GM19372 (cell line): Measurements from ENCODE around the gene GUCY1A1.

Experiments
- ATAC-seq: cut with Tn5 transposase; IDR thresholded peaks from one replicate; pipeline ENCODE4 v1.9.1; 2021; ENCODE audit warnings: mild to moderate bottlenecking, low read depth, moderate library complexity; ENCODE audit not compliant: unreplicated experiment

GUCY1A1 gene

DNA sequence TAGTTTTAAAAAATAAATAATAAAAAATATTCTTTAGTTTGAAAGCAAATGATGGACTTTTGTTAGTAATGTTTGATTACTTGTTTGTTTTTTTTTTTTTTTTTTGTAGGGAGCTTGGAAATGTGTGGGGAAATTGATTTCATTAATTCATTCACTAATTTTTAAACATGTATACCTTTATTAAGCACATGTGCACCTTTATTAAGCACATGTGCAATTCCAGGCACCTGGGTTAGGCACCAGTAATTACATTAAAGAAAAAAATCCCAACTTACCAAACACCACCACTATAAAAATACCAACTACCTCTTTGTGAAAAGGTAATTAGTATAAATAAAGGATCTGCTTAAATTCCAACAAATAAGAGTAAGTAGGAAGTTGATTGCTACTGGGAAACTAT, 101.7 kb downstream of the GUCY1A1 start:
- ATAC-seq = no peak

DNA sequence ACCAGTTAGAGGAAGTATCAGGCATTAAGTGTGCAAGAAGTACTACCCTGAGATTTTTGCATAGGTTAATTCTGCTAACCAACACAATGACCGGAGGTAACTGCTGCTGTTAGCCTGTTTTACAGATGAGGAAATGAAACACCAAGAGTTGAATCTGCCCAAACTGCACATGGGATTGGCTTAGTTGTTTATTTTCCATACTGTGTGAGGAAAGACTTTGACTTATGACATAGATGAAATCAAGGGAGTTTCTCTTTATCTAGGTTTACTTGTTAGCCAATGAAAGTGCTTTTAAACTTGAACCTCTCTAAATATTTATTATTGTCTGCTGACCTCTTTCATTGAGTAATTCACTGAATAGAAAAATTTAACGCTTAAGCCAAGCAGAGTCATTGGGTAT, 102.4 kb downstream of the GUCY1A1 start:
- ATAC-seq = no peak

DNA sequence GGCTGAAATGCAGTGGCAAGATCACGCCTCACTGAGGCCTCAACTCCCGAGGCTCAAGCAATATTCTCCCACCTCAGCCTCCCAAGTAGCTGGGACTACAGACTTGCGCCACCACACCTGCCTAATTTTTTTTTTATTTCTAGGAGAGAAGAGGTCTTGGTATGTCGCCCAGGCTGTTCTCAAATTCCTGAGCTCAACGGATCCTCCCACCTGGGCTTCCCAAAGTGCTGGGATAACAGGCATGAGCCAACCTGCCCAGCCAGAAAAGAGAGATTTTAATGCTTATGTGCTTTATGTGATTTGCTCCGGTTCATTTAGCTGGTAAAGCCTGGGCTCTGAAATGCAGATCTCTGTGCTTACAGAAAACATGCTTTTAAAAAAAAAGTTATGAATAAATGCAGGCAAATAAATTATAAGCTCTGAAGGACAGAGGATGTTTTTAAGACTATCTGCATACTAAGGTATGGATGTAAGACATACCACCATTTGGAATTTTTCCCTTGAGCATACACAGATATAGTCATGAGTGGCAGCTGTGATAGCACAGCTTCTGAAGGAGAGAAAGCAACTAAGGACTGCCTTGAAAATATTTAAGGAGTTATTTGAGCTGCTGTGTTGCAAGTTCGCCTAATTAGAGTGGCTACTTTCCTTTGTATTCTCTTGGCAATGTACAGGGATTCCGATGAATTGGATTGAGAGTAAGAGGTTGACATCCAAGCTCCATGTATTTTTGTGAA, 106.0 kb downstream of the GUCY1A1 start:
- ATAC-seq = no peak

DNA sequence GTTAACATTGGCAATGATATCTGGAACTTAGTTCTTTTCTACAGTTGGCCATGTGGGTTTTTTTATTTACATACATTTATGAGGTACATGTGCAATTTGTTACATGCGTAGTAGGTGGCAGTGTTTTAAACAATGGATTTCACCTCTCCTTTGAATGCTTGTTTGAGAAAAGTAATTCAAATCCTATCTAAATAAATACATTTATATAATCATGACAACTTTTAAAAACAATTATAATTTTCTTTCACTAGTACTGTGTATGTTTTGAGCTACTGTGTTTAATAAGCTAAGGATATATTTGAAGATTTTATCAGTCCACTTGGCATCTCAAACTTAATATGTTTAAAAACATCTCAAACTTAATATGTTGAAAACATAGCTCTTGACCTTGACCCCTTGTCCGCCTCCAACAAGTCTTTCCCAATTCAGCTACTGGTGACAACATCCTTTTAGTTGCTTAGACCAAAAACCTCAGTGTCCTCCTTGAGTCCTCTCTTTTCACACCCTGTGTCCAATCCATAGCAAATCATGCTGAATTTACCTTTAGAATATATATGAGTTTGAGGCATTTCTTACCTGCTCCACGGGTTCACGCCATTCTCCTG, 106.7 kb downstream of the GUCY1A1 start:
- ATAC-seq = no peak

DNA sequence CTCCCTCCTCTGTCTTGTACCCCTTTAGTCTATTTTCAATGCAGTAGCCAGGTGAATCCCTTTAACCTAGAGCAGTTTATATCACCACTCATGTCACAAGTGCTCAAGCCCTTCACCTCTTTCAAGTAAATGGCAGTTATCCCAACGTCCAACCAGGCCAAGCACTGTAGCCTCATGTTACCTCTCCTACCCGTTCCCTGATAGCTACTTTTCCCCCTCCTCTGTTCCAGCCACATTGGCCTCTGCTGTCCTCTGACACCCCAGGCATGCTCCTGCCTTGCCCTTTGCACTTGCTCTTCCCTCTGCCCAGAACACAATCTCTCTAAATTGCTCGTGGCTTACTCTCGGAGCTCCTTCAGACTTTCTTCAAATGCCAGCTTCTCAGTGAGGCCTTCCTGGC, 107.4 kb downstream of the GUCY1A1 start:
- ATAC-seq = no peak

DNA sequence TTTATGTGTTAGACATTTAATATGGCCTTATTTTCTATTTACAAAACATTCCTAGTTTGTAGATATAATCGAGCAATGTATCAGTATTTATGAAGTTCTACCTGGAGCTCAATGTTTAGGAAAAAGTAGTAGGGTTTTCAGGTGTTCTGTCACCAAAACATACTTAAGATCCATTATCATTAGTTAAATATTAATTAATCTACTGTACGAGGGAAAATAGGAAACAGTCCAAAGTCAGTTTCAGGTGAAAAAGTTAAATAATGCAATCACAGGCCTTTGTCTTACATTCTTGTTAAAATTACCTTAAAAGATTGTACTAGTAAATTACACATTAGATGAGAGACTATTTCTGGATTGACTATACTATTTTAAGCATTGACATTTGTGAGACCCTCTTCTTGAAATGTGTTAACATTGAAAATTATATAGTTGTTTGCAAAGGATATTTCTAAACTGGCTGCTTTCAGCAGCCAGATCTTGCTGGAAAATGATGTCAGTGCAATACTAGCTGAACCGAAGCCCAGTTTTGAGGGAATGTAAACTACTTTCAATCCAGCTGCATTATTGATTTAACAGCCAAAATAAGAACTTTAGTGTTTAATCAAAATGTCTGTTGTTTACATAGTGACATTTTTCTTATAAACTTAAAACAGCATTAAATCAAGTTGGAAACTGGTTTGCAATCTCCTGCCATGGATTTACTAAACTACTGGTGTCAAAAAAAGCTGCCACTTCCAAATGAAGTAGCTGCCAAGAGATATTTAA, 111.5 kb downstream of the GUCY1A1 start:
- no peak for ATAC-seq

DNA sequence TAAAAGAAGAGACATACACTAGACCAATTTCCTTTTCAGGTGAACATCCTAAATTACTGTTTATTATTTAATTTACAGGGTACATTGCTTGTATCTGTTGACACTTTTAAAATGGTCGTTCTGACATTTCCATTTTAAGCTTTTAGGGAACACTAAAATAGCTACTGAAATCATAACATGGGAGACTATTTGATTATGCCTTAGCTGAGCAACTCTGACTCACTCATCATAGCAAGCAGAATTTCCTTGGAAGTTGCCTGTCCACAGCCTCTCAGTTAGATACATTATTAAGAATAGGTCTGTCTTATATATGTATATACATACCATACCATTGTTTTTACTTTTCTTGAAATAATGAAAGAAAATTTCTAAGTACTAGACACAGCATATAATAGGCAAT, 114.1 kb downstream of the GUCY1A1 start:
- no peak for ATAC-seq

DNA sequence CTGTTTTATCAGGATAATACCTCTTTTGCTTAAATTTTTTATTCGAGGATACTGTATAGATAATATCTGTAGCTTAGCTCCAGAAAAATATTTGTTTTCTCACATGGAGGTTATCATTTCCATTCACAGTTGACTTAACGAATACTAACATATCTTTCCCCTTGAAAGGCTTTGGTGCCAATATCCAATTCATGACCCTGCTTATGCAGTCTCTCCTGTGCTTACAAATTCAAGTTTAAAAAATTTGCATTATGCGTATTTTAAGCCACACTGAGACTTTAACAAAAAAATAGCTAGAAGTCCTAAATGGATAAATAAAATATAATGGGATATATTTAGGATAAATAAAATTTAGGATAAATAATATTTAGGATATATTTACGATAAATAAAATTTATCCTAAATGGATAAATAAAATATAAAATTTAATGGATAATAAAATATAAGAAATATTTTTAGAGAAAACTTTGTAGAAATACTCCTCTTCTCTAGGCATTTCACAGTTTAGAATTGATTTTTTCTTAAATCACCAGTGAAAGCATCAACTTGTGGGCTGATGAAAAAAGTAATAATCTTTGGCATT, 114.7 kb downstream of the GUCY1A1 start:
- ATAC-seq = no peak
